ENCODE data around the gene TEX264. TPM values are rescaled to one million over a fixed set of nuclear protein-coding genes. Genes with fewer than 3 reads are reported as not detected.

Gene TEX264
- total RNA-seq, 2 donors from 2014 or later = 27.3 to 50.9 TPM

GRCh38 chr3:51657234-51657633, 13.8 kb upstream of the TEX264 start:
- H3K4me3 ChIP-seq = no peak overlapping the region
- no peak for TF ChIP-seq CTCF (IDR thresholded peaks at IDR 0.05)
- ATAC-seq (ENCODE audit: insufficient number of reproducible peaks, low FRiP score, low read depth) (no peak), DNase-seq (ENCODE audit: low spot score) (no peak)
- no peak overlapping the region for H3K27ac ChIP-seq
- no peaks in the 10 kb centered on the region for H3K9me3 ChIP-seq
- H3K4me1 ChIP-seq (ENCODE audit: control insufficient read depth in 1 of 2, low read depth in 2 of 2) = no peaks in the 10 kb centered on the region
- no peaks in the 10 kb centered on the region for H3K27me3 ChIP-seq (replicated peaks; ENCODE audit: insufficient read depth)
- H3K36me3 ChIP-seq = peaks cover 34% of the 10 kb centered on the region

GRCh38 chr3:51659942-51660341, 11.1 kb upstream of the TEX264 start:
- Histone ChIP-seq H3K4me3 (no peak overlapping the region), H3K9me3 (no peaks in the 10 kb centered on the region), H3K27me3 (replicated peaks; ENCODE audit: insufficient read depth) (no peaks in the 10 kb centered on the region), H3K27ac (no peak overlapping the region), H3K36me3 (peaks cover 43% of the 10 kb centered on the region), H3K4me1 (ENCODE audit: control insufficient read depth in 1 of 2, low read depth in 2 of 2) (no peaks in the 10 kb centered on the region)
- ATAC-seq (ENCODE audit: insufficient number of reproducible peaks, low FRiP score, low read depth) (no peak), DNase-seq (ENCODE audit: low spot score) (no peak)
- no peak for TF ChIP-seq CTCF (IDR thresholded peaks at IDR 0.05)

GRCh38 chr3:51662456-51662855, 8.6 kb upstream of the TEX264 start:
- DNase-seq (ENCODE audit: low spot score) = no peak
- Histone ChIP-seq H3K27ac (no peak overlapping the region), H3K4me1 (ENCODE audit: control insufficient read depth in 1 of 2, low read depth in 2 of 2) (no peaks in the 10 kb centered on the region), H3K36me3 (peaks cover 42% of the 10 kb centered on the region), H3K9me3 (no peaks in the 10 kb centered on the region), H3K27me3 (replicated peaks; ENCODE audit: insufficient read depth) (no peaks in the 10 kb centered on the region), H3K4me3 (no peak overlapping the region)
- TF ChIP-seq CTCF (IDR thresholded peaks at IDR 0.05) = no peak
- ATAC-seq (ENCODE audit: insufficient number of reproducible peaks, low FRiP score, low read depth) = no peak

- no peak overlapping the region for H3K4me3 ChIP-seq
- H3K27ac ChIP-seq = no peak overlapping the region
- TF ChIP-seq CTCF (IDR thresholded peaks at IDR 0.05) = no peak
- H3K27me3 ChIP-seq (replicated peaks; ENCODE audit: insufficient read depth) = no peaks in the 10 kb centered on the region
- no peak for ATAC-seq (ENCODE audit: insufficient number of reproducible peaks, low FRiP score, low read depth)
- no peaks in the 10 kb centered on the region for H3K36me3 ChIP-seq
- H3K4me1 ChIP-seq (ENCODE audit: control insufficient read depth in 1 of 2, low read depth in 2 of 2) = peaks cover 7 to 25% of the 10 kb centered on the region in 2 donors
- DNase-seq (ENCODE audit: low spot score) = no peak
- H3K9me3 ChIP-seq = no peaks in the 10 kb centered on the region
Measured at GRCh38 chr3:51668756-51669155, 2.3 kb upstream of the TEX264 start.

GRCh38 chr3:51669241-51670052, 1.6 kb upstream of the TEX264 start:
- peak; percentile 46 for DNase-seq (ENCODE audit: low spot score)
- peak; percentile 92 for TF ChIP-seq CTCF (IDR thresholded peaks at IDR 0.05)
- H3K27ac ChIP-seq = no peak overlapping the region
- H3K4me3 ChIP-seq = no peak overlapping the region
- no peaks in the 10 kb centered on the region for H3K9me3 ChIP-seq
- no peaks in the 10 kb centered on the region for H3K36me3 ChIP-seq
- H3K4me1 ChIP-seq (ENCODE audit: control insufficient read depth in 1 of 2, low read depth in 2 of 2) = peaks cover 7 to 30% of the 10 kb centered on the region in 2 donors
- H3K27me3 ChIP-seq (replicated peaks; ENCODE audit: insufficient read depth) = no peaks in the 10 kb centered on the region
- no peak for ATAC-seq (ENCODE audit: insufficient number of reproducible peaks, low FRiP score, low read depth)

Data from thoracic aorta (tissue), 2 donors.